ENCODE measurements around the gene SYT12.

GRCh38 chr11:66986178-66986545, 36.8 kb upstream of the SYT12 start:
- no peak for TF ChIP-seq CTCF (IDR thresholded peaks at IDR 0.05; ENCODE audit: borderline replicate concordance, extremely low read depth, low read length, poor library complexity, severe bottlenecking)
- no peak for TF ChIP-seq EZH2 (IDR thresholded peaks at IDR 0.05; ENCODE audit: borderline replicate concordance, low read depth, low read length, severe bottlenecking)
